Measurements from ENCODE around the gene EFCAB6. TPM values are rescaled to one million over a fixed set of nuclear protein-coding genes. Genes with fewer than 3 reads are reported as not detected.

EFCAB6 gene
- total and polyA plus RNA-seq, 9 of the 15 experiments (the other 6 are each of a cell fraction or from before 2014, with no cell fraction given): 0.06 TPM; not detected in 8

GRCh38 chr22:43814264-43814663 lies 2.2 kb upstream of the EFCAB6 start:
- Histone ChIP-seq H2AFZ (ENCODE audit: low read depth, low read length) (no peak overlapping the region), H3K4me1 (replicated peaks in 1 of 2; ENCODE audit: control insufficient read depth in 2 of 2, insufficient read depth in 2 of 2, low read length in 2 of 2) (peaks cover 0 to 10% of the 10 kb centered on the region in 2 experiments; a peak in 2 of 5 replicates), H3K4me2 (ENCODE audit: insufficient read depth, low read length) (no peak overlapping the region), H3K9me1 (ENCODE audit: control insufficient read depth, insufficient read depth, low read length) (no peaks in the 10 kb centered on the region), H3K4me3 (no peak overlapping the region), H3K79me2 (ENCODE audit: control insufficient read depth, insufficient read depth, low read length) (no peaks in the 10 kb centered on the region), H3K27me3 (ENCODE audit: control insufficient read depth in 2 of 2, insufficient read depth in 2 of 2, low read length in 2 of 2) (peaks cover 0 to 2% of the 10 kb centered on the region in 2 experiments; a peak in 2 of 5 replicates), H4K20me1 (replicated peaks; ENCODE audit: control insufficient read depth, insufficient read depth, low read length) (no peaks in the 10 kb centered on the region), H3K36me3 (ENCODE audit: control insufficient read depth, insufficient read depth, low read length) (no peaks in the 10 kb centered on the region), H3K9ac (ENCODE audit: insufficient read depth in 1 of 2, low read depth in 2 of 2, low read length in 2 of 2) (no peak overlapping the region), H3K9me3 (replicated peaks; ENCODE audit: control insufficient read depth, insufficient read depth, low read depth, low read length) (no peaks in the 10 kb centered on the region; the same call in 1 of the 2 replicates), H3K27ac (ENCODE audit: extremely low read depth, low read depth, low read length) (no peak overlapping the region)
- DNase-seq (ENCODE audit: extremely low read depth in 1 of 4, low spot score in 3 of 4) (no peak), FAIRE-seq (no peak), ATAC-seq (no peak)
- 0% methylated on average over 3 of the region's 5 CpGs for WGBS (ENCODE audit: insufficient coverage, low coverage, missing lambda C conversion rate)
- TF ChIP-seq PML (IDR thresholded peaks at IDR 0.05; ENCODE audit: low read length): no peak
- no peak for TF ChIP-seq ARNT (IDR thresholded peaks at IDR 0.05)
- TF ChIP-seq EGR1 (conservative IDR thresholded peaks at IDR 0.05): no peak
- no peak for TF ChIP-seq ZHX1 (conservative IDR thresholded peaks at IDR 0.05; ENCODE audit: low read length)
- ChIA-PET CTCF (ENCODE audit: low intra/inter-chr PET ratio) (no interaction called here), POLR2A (no interaction called here)
- intact Hi-C loops (cut with micrococcal nuclease): no loop called here
- no TSS peak for BruUV-seq (replicated peaks)
- in situ Hi-C loops (cut with MboI): no loop called here

Measured in K562 (cell line).